ENCODE measurements around the gene APLP2. TPM values are rescaled to one million over a fixed set of nuclear protein-coding genes. Genes with fewer than 3 reads are reported as not detected.
A peak's percentile ranks its signal among the peaks of the same experiment; 100 is the strongest.
"Not testable (repeated sequence)": the region's sequence is repeated elsewhere in the genome, so short reads cannot be mapped to it uniquely, and the experiment has no call there.

The APLP2 gene
- total RNA-seq, 2 experiments from 2014 or later, result 26.1 to 31.5 TPM

- peaks cover 5% of the 10 kb centered on the region for H3K36me3 Mint-ChIP-seq
- no peaks in the 10 kb centered on the region for H3K4me1 Mint-ChIP-seq
- no peak overlapping the region for H3K27ac Mint-ChIP-seq
- H3K4me3 Mint-ChIP-seq, result no peak overlapping the region
- H3K27me3 Mint-ChIP-seq, result peaks cover 15% of the 10 kb centered on the region
- H3K9me3 Mint-ChIP-seq, result peaks cover 2% of the 10 kb centered on the region
- POLR2A ChIA-PET, result no interaction called here
- no peak for ATAC-seq (ENCODE audit: low read depth)
- no peak for DNase-seq
Observed at GRCh38 chr11:130102301-130103249, 32.9 kb downstream of the APLP2 start.

GRCh38 chr11:130103296-130103814 lies 33.7 kb downstream of the APLP2 start:
- peaks cover 7% of the 10 kb centered on the region for H3K36me3 Mint-ChIP-seq
- no peak overlapping the region for H3K27ac Mint-ChIP-seq
- H3K27me3 Mint-ChIP-seq, result peaks cover 17% of the 10 kb centered on the region
- H3K4me1 Mint-ChIP-seq, result no peaks in the 10 kb centered on the region
- DNase-seq (no peak), ATAC-seq (ENCODE audit: low read depth) (no peak)
- H3K4me3 Mint-ChIP-seq, result no peak overlapping the region
- H3K9me3 Mint-ChIP-seq, result peaks cover 4% of the 10 kb centered on the region
- POLR2A ChIA-PET, result no interaction called here

- peaks cover 18% of the 10 kb centered on the region for H3K27me3 Mint-ChIP-seq
- POLR2A ChIA-PET, result no interaction called here
- H3K36me3 Mint-ChIP-seq, result peaks cover 9% of the 10 kb centered on the region
- H3K27ac Mint-ChIP-seq, result no peak overlapping the region
- peaks cover 4% of the 10 kb centered on the region for H3K9me3 Mint-ChIP-seq
- ATAC-seq (ENCODE audit: low read depth), result no peak
- no peak for DNase-seq
- no peaks in the 10 kb centered on the region for H3K4me1 Mint-ChIP-seq
- H3K4me3 Mint-ChIP-seq, result no peak overlapping the region
Observed at GRCh38 chr11:130106381-130106780, 36.7 kb downstream of the APLP2 start.

GRCh38 chr11:130108671-130109070 lies 39.0 kb downstream of the APLP2 start:
- ATAC-seq (ENCODE audit: low read depth); POLR2A ChIA-PET; H3K4me3 Mint-ChIP-seq; H3K4me1 Mint-ChIP-seq; H3K27ac Mint-ChIP-seq; H3K36me3 Mint-ChIP-seq; H3K9me3 Mint-ChIP-seq; DNase-seq: not testable (repeated sequence)
- H3K27me3 Mint-ChIP-seq, result peaks cover 12% of the 10 kb centered on the region

- Mint-ChIP-seq H3K4me3 (no peak overlapping the region), H3K27ac (no peak overlapping the region), H3K27me3 (peaks cover 5% of the 10 kb centered on the region), H3K9me3 (peaks cover 4% of the 10 kb centered on the region), H3K4me1 (no peaks in the 10 kb centered on the region), H3K36me3 (peaks cover 9% of the 10 kb centered on the region)
- ATAC-seq (ENCODE audit: low read depth) (no peak), DNase-seq (no peak)
- POLR2A ChIA-PET, result no interaction called here
Observed at GRCh38 chr11:130109386-130109785, 39.7 kb downstream of the APLP2 start.

- Mint-ChIP-seq H3K27me3 (peaks cover 6% of the 10 kb centered on the region), H3K4me3 (no peak overlapping the region), H3K4me1 (no peaks in the 10 kb centered on the region), H3K36me3 (peaks cover 9% of the 10 kb centered on the region), H3K27ac (no peak overlapping the region), H3K9me3 (peaks cover 4% of the 10 kb centered on the region)
- ATAC-seq (ENCODE audit: low read depth) (no peak), DNase-seq (no peak)
- POLR2A ChIA-PET, result no interaction called here
Observed at GRCh38 chr11:130110339-130111108, 40.8 kb downstream of the APLP2 start.

- Mint-ChIP-seq H3K36me3 (peaks cover 5% of the 10 kb centered on the region), H3K4me1 (no peaks in the 10 kb centered on the region), H3K4me3 (no peak overlapping the region), H3K27me3 (peaks cover 16% of the 10 kb centered on the region), H3K27ac (no peak overlapping the region), H3K9me3 (peaks cover 4% of the 10 kb centered on the region)
- no peak for DNase-seq
- POLR2A ChIA-PET, result interaction anchor here (0.6 kb wide), 1 partner anchor 181 kb away, joined by 4 read pairs; no protein-coding TSS in a partner anchor
- ATAC-seq (ENCODE audit: low read depth), result no peak
Observed at GRCh38 chr11:130112071-130112830, 42.6 kb downstream of the APLP2 start.

GRCh38 chr11:130114281-130114680 lies 44.6 kb downstream of the APLP2 start:
- Mint-ChIP-seq H3K4me3 (no peak overlapping the region), H3K9me3 (no peaks in the 10 kb centered on the region), H3K36me3 (peaks cover 2% of the 10 kb centered on the region), H3K27me3 (peaks cover 22% of the 10 kb centered on the region), H3K4me1 (peaks cover 13% of the 10 kb centered on the region), H3K27ac (no peak overlapping the region)
- DNase-seq (no peak), ATAC-seq (ENCODE audit: low read depth) (no peak)
- POLR2A ChIA-PET, result no interaction called here

- Mint-ChIP-seq H3K4me1 (peaks cover 16% of the 10 kb centered on the region), H3K27me3 (peaks cover 22% of the 10 kb centered on the region), H3K4me3 (no peak overlapping the region), H3K36me3 (peaks cover 2% of the 10 kb centered on the region), H3K9me3 (no peaks in the 10 kb centered on the region), H3K27ac (no peak overlapping the region)
- ATAC-seq (ENCODE audit: low read depth) (no peak), DNase-seq (no peak)
- POLR2A ChIA-PET, result no interaction called here
Observed at GRCh38 chr11:130114726-130115125, 45.0 kb downstream of the APLP2 start.

GRCh38 chr11:130115218-130115617 lies 45.5 kb downstream of the APLP2 start:
- no peaks in the 10 kb centered on the region for H3K9me3 Mint-ChIP-seq
- POLR2A ChIA-PET, result no interaction called here
- ATAC-seq (ENCODE audit: low read depth) (no peak), DNase-seq (no peak)
- no peak overlapping the region for H3K4me3 Mint-ChIP-seq
- no peak overlapping the region for H3K27ac Mint-ChIP-seq
- peaks cover 16% of the 10 kb centered on the region for H3K4me1 Mint-ChIP-seq
- peaks cover 1% of the 10 kb centered on the region for H3K36me3 Mint-ChIP-seq
- H3K27me3 Mint-ChIP-seq, result peaks cover 27% of the 10 kb centered on the region

- Mint-ChIP-seq H3K27me3 (peaks cover 40% of the 10 kb centered on the region), H3K4me1 (peaks cover 32% of the 10 kb centered on the region), H3K27ac (no peak overlapping the region), H3K9me3 (no peaks in the 10 kb centered on the region), H3K4me3 (no peak overlapping the region), H3K36me3 (peaks cover 5% of the 10 kb centered on the region)
- POLR2A ChIA-PET, result no interaction called here
- DNase-seq (no peak), ATAC-seq (ENCODE audit: low read depth) (no peak)
Observed at GRCh38 chr11:130118165-130118564, 48.5 kb downstream of the APLP2 start.

- no peaks in the 10 kb centered on the region for H3K9me3 Mint-ChIP-seq
- no peak for DNase-seq
- H3K27me3 Mint-ChIP-seq, result peaks cover 43% of the 10 kb centered on the region
- H3K36me3 Mint-ChIP-seq, result peaks cover 6% of the 10 kb centered on the region
- peak overlapping the region; percentile 38 for H3K27ac Mint-ChIP-seq
- POLR2A ChIA-PET, result interaction anchor here (1.1 kb wide), 1 partner anchor 798 kb away, joined by 3 read pairs; the partner anchor contains the start of gene SNX19
- H3K4me1 Mint-ChIP-seq, result peaks cover 32% of the 10 kb centered on the region
- H3K4me3 Mint-ChIP-seq, result no peak overlapping the region
- peak; percentile 72 for ATAC-seq (ENCODE audit: low read depth)
Observed at GRCh38 chr11:130118636-130119387, 49.1 kb downstream of the APLP2 start.
